ENCODE measurements around the gene ENOX1. TPM values are rescaled to one million over a fixed set of nuclear protein-coding genes. Genes with fewer than 3 reads are reported as not detected.

ENOX1 gene
- total RNA-seq, 2 donors from 2014 or later, result 0.33 TPM; not detected in 1

- H3K36me3 Mint-ChIP-seq (ENCODE audit: low read depth), result no peaks in the 10 kb centered on the region
- peaks cover 22% of the 10 kb centered on the region for H3K4me1 Mint-ChIP-seq
- no peaks in the 10 kb centered on the region for H3K27me3 Mint-ChIP-seq (ENCODE audit: insufficient read depth)
- no peak overlapping the region for H3K4me3 ChIP-seq (ENCODE audit: low read length)
- TF ChIP-seq, protein P1, sequence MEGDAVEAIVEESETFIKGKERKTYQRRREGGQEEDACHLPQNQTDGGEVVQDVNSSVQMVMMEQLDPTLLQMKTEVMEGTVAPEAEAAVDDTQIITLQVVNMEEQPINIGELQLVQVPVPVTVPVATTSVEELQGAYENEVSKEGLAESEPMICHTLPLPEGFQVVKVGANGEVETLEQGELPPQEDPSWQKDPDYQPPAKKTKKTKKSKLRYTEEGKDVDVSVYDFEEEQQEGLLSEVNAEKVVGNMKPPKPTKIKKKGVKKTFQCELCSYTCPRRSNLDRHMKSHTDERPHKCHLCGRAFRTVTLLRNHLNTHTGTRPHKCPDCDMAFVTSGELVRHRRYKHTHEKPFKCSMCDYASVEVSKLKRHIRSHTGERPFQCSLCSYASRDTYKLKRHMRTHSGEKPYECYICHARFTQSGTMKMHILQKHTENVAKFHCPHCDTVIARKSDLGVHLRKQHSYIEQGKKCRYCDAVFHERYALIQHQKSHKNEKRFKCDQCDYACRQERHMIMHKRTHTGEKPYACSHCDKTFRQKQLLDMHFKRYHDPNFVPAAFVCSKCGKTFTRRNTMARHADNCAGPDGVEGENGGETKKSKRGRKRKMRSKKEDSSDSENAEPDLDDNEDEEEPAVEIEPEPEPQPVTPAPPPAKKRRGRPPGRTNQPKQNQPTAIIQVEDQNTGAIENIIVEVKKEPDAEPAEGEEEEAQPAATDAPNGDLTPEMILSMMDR (conservative IDR thresholded peaks at IDR 0.05), result no peak
- peaks cover 5% of the 10 kb centered on the region for H3K4me1 ChIP-seq (ENCODE audit: control insufficient read depth, insufficient read depth, low read length)
- WGBS, 2 experiments (ENCODE audit: insufficient coverage in 1 of 2, insufficient read length in 1 of 2), result 80 to 92% methylated on average over 1 to 4 of the region's 4 CpGs
- H3K9me3 ChIP-seq (ENCODE audit: control insufficient read depth, low read length), result no peaks in the 10 kb centered on the region
- no peak overlapping the region for H3K4me3 Mint-ChIP-seq
- no peak for DNase-seq
- no peaks in the 10 kb centered on the region for H3K36me3 ChIP-seq (ENCODE audit: control insufficient read depth, insufficient read depth, low read length)
- peak overlapping the region; percentile 78 for H3K27ac ChIP-seq (ENCODE audit: low read depth, low read length)
- no peaks in the 10 kb centered on the region for H3K9me3 Mint-ChIP-seq
- H3K27ac Mint-ChIP-seq, result no peak overlapping the region
- no peak overlapping the region for H3K9ac ChIP-seq (ENCODE audit: extremely low read depth, low read length, poor library complexity, severe bottlenecking)
- H3K27me3 ChIP-seq (ENCODE audit: control insufficient read depth, insufficient read depth, low read length, poor library complexity, severe bottlenecking), result no peaks in the 10 kb centered on the region
Observed at GRCh38 chr13:43274881-43275280, 511.9 kb downstream of the ENOX1 start.

GRCh38 chr13:43273362-43273761 is 513.4 kb downstream of the ENOX1 start:
- H3K27me3 ChIP-seq (ENCODE audit: control insufficient read depth, insufficient read depth, low read length, poor library complexity, severe bottlenecking), result no peaks in the 10 kb centered on the region
- no peaks in the 10 kb centered on the region for H3K36me3 Mint-ChIP-seq (ENCODE audit: low read depth)
- peaks cover 11% of the 10 kb centered on the region for H3K4me1 ChIP-seq (ENCODE audit: control insufficient read depth, insufficient read depth, low read length)
- no peaks in the 10 kb centered on the region for H3K36me3 ChIP-seq (ENCODE audit: control insufficient read depth, insufficient read depth, low read length)
- TF ChIP-seq, protein P1 (conservative IDR thresholded peaks at IDR 0.05), result no peak
- no peaks in the 10 kb centered on the region for H3K9me3 ChIP-seq (ENCODE audit: control insufficient read depth, low read length)
- H3K27me3 Mint-ChIP-seq (ENCODE audit: insufficient read depth), result no peaks in the 10 kb centered on the region
- no peak overlapping the region for H3K4me3 ChIP-seq (ENCODE audit: low read length)
- 95 to 100% methylated on average over 2 of the region's 2 CpGs for WGBS, 2 experiments (ENCODE audit: insufficient coverage in 1 of 2, insufficient read length in 1 of 2)
- no peaks in the 10 kb centered on the region for H3K9me3 Mint-ChIP-seq
- DNase-seq, result no peak
- H3K4me1 Mint-ChIP-seq, result peaks cover 26% of the 10 kb centered on the region
- H3K4me3 Mint-ChIP-seq, result no peak overlapping the region
- no peak overlapping the region for H3K9ac ChIP-seq (ENCODE audit: extremely low read depth, low read length, poor library complexity, severe bottlenecking)
- H3K27ac ChIP-seq (ENCODE audit: low read depth, low read length), result no peak overlapping the region
- no peak overlapping the region for H3K27ac Mint-ChIP-seq

DNA sequence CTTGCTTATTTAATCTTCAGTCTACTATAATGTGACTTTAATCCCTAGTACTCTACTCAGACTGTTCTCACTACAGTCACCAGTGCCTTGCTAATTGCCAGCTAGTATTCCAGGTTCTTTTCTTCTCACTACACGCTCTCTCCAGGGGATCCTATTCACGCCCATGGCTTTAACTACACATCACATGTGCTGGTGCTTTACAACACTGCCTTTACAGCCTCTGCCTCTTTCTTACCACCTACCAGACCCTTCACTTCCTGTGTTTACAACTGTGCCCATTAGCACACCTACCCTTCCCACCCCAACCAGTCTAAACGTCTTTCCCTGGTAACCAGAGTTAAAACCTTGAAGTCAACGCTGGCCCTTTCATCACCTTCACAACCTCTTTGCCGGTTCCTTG is 513.9 kb downstream of the ENOX1 start:
- Histone ChIP-seq H3K27ac (ENCODE audit: low read depth, low read length) (no peak overlapping the region), H3K36me3 (ENCODE audit: control insufficient read depth, insufficient read depth, low read length) (no peaks in the 10 kb centered on the region), H3K9me3 (ENCODE audit: control insufficient read depth, low read length) (no peaks in the 10 kb centered on the region), H3K9ac (ENCODE audit: extremely low read depth, low read length, poor library complexity, severe bottlenecking) (no peak overlapping the region), H3K4me1 (ENCODE audit: control insufficient read depth, insufficient read depth, low read length) (peaks cover 15% of the 10 kb centered on the region), H3K27me3 (ENCODE audit: control insufficient read depth, insufficient read depth, low read length, poor library complexity, severe bottlenecking) (no peaks in the 10 kb centered on the region), H3K4me3 (ENCODE audit: low read length) (no peak overlapping the region)
- no peaks in the 10 kb centered on the region for H3K36me3 Mint-ChIP-seq (ENCODE audit: low read depth)
- no peak overlapping the region for H3K27ac Mint-ChIP-seq
- H3K27me3 Mint-ChIP-seq (ENCODE audit: insufficient read depth), result no peaks in the 10 kb centered on the region
- peak; percentile 53 for DNase-seq
- no peaks in the 10 kb centered on the region for H3K9me3 Mint-ChIP-seq
- WGBS, 2 experiments (ENCODE audit: insufficient coverage in 1 of 2, insufficient read length in 1 of 2), result 77 to 86% methylated on average over 5 of the region's 5 CpGs
- no peak overlapping the region for H3K4me3 Mint-ChIP-seq
- H3K4me1 Mint-ChIP-seq, result peaks cover 26% of the 10 kb centered on the region
- TF ChIP-seq, protein P1 (conservative IDR thresholded peaks at IDR 0.05), result no peak

Measured in endodermal cell (in vitro differentiated cells).